HUES48 (cell line): ENCODE measurements around the gene ARHGAP11A.

ENCODE experiments used
- H3K27ac ChIP-seq: one replicate; pipeline ENCODE4 v1.7.0; 2013; ENCODE audit warnings: low read depth, low read length, inconsistent platforms
- H3K27me3 ChIP-seq: 2 replicates; pipeline ENCODE4 v1.6.1; 2013; ENCODE audit warnings: mild to moderate bottlenecking, low read length; ENCODE audit not compliant: control insufficient read depth, insufficient read depth
- H3K36me3 ChIP-seq: 2 replicates; pipeline ENCODE4 v1.6.1; 2013; ENCODE audit warnings: low read length; ENCODE audit not compliant: control insufficient read depth, insufficient read depth
- H3K4me1 ChIP-seq: 2 replicates; pipeline ENCODE4 v1.6.1; 2013; ENCODE audit warnings: mild to moderate bottlenecking, low read length; ENCODE audit not compliant: control insufficient read depth, insufficient read depth
- H3K4me3 ChIP-seq: 2 replicates; pipeline ENCODE4 v1.5.1; 2013; ENCODE audit warnings: mild to moderate bottlenecking, low read depth, low read length
- H3K9ac ChIP-seq: 2 replicates; pipeline ENCODE4 v1.6.1; 2013; ENCODE audit warnings: mild to moderate bottlenecking, low read depth, low read length, moderate library complexity
- H3K9me3 ChIP-seq: 2 replicates; pipeline ENCODE4 v1.6.1; 2013; ENCODE audit warnings: low read length; ENCODE audit not compliant: control insufficient read depth, insufficient read depth

The ARHGAP11A gene

DNA sequence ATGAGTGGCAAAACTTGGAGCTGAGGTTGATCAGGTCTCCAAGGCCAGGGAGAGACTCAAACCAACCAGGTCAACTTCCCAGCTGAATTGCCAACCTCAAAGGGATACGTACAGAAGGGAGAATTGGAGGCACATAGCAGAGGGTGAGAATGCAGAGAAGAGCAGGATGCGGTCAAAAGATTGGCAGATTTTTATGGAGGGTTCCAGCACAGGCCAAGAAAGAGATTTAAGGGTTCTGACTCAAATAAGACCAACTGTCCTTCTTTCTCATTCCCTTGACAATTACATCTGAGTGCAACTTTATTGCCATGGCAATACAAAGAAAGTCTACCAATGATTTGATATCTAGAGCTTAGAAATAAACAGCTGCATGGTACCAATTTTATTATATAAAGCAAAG lies 59.4 kb downstream of the ARHGAP11A start:
- no peak overlapping the region for H3K27ac ChIP-seq
- peaks cover 23% of the 10 kb centered on the region for H3K4me1 ChIP-seq
- H3K27me3 ChIP-seq: no peaks in the 10 kb centered on the region
- no peak overlapping the region for H3K4me3 ChIP-seq
- no peaks in the 10 kb centered on the region for H3K9me3 ChIP-seq
- no peak overlapping the region for H3K9ac ChIP-seq
- no peaks in the 10 kb centered on the region for H3K36me3 ChIP-seq

- no peaks in the 10 kb centered on the region for H3K9me3 ChIP-seq
- H3K9ac ChIP-seq: no peak overlapping the region
- no peaks in the 10 kb centered on the region for H3K27me3 ChIP-seq
- no peaks in the 10 kb centered on the region for H3K36me3 ChIP-seq
- peaks cover 15% of the 10 kb centered on the region for H3K4me1 ChIP-seq
- H3K4me3 ChIP-seq: no peak overlapping the region
- H3K27ac ChIP-seq: no peak overlapping the region
These were observed 60.2 kb downstream of the ARHGAP11A start for GRCh38 chr15:32675466-32675865.

DNA sequence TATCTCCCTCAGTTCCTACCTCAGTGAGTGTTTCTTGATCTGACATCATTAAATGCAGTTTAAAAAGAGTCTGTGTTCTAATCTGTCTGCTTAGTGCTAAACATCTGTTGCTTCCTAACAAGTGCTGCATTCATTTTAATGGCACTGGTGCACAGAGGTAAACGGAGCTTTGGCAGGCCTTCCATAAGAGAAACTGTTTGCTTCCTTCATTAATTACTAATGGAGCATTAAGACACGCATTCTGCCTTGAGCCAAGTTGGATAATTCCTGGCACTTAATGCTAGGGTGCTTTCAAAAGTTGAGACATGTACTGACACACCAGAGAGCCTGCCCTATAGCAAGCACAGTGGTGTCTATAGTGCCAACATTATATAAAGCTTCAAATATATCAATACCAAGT lies 60.9 kb downstream of the ARHGAP11A start:
- Histone ChIP-seq H3K9me3 (no peaks in the 10 kb centered on the region), H3K27ac (no peak overlapping the region), H3K9ac (no peak overlapping the region), H3K4me1 (peaks cover 11% of the 10 kb centered on the region), H3K27me3 (no peaks in the 10 kb centered on the region), H3K36me3 (no peaks in the 10 kb centered on the region), H3K4me3 (no peak overlapping the region)

- Histone ChIP-seq H3K9ac (no peak overlapping the region), H3K4me3 (no peak overlapping the region), H3K36me3 (no peaks in the 10 kb centered on the region), H3K4me1 (peaks cover 11% of the 10 kb centered on the region), H3K27me3 (no peaks in the 10 kb centered on the region), H3K9me3 (no peaks in the 10 kb centered on the region), H3K27ac (no peak overlapping the region)
These were observed 62.0 kb downstream of the ARHGAP11A start for GRCh38 chr15:32677238-32677750.

GRCh38 chr15:32679298-32679690 lies 64.0 kb downstream of the ARHGAP11A start:
- no peaks in the 10 kb centered on the region for H3K9me3 ChIP-seq
- no peaks in the 10 kb centered on the region for H3K27me3 ChIP-seq
- no peak overlapping the region for H3K4me3 ChIP-seq
- H3K9ac ChIP-seq: no peak overlapping the region
- no peak overlapping the region for H3K27ac ChIP-seq
- H3K36me3 ChIP-seq: 0 out of 2 replicates have a peak, but pooled peaks cover 4% of the 10 kb centered on the region
- H3K4me1 ChIP-seq: peaks cover 11% of the 10 kb centered on the region

GRCh38 chr15:32682569-32682968 lies 67.3 kb downstream of the ARHGAP11A start:
- Histone ChIP-seq H3K4me1 (peaks cover 10% of the 10 kb centered on the region), H3K27ac (no peak overlapping the region), H3K9ac (no peak overlapping the region), H3K4me3 (no peak overlapping the region), H3K9me3 (no peaks in the 10 kb centered on the region), H3K27me3 (no peaks in the 10 kb centered on the region), H3K36me3 (0 out of 2 replicates have a peak, but pooled peaks cover 4% of the 10 kb centered on the region)

- Histone ChIP-seq H3K27me3 (no peaks in the 10 kb centered on the region), H3K36me3 (0 out of 2 replicates have a peak, but pooled peaks cover 4% of the 10 kb centered on the region), H3K9ac (no peak overlapping the region), H3K4me3 (no peak overlapping the region), H3K4me1 (peaks cover 6% of the 10 kb centered on the region; the same call in 1 of the 2 replicates), H3K9me3 (no peaks in the 10 kb centered on the region), H3K27ac (no peak overlapping the region)
These were observed 67.8 kb downstream of the ARHGAP11A start for GRCh38 chr15:32682977-32683630.

DNA sequence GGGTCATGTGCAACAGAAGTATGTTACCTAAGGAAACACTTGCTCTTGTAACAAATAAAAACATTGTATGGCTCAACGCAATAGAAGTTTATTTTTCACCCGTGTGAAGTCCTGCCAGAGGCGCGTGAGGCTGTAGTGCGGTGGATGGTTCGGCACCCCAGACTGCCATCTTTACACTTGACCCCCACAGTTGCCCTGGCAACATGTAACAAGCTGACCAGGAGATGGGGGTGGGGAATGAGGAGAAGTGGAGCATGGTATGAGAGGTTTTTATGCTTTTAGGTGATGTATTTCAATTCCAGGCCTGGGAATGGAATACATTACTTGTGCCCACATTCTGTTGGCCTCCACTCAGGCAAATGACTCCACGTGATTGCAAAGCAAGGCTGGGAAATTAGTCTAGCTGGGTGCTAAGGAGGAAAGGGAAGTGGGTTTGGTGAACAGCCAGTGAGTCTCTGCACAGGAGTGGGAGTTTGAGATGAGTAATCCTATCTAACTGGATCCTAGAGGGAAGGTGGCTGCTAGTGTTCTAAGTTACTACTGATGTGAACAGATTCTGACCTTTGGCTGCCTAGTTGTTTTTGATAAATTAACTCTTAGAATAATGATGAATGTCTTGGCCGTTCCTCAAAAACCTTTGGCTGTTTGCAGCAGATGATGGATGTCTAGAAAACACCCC lies 68.7 kb downstream of the ARHGAP11A start:
- Histone ChIP-seq H3K9ac (no peak overlapping the region), H3K27me3 (no peaks in the 10 kb centered on the region)

DNA sequence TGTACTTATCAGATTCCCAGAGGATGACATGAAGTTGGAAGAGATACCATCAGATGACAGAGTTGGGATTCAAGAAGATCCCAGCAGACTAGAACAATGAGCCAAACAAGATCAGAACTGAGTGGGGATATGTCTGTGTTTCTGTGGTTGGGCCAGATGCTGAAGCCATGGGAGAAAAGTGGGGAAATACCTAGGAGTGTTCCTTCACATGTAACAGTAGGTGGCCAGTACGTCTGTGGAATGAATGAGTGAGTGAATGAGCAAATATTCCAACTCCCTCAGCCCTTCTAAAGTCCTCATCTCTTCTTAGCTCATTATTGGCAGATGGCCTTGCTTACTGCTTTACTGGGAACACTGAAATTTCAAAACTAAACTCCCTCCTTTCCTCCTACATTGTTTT lies 70.3 kb downstream of the ARHGAP11A start:
- no peak overlapping the region for H3K27ac ChIP-seq

More for the DNA sequence above, 68.7 kb downstream of the ARHGAP11A start:
- H3K4me3 ChIP-seq: no peak overlapping the region
- 0 out of 2 replicates have a peak, but pooled peaks cover 4% of the 10 kb centered on the region for H3K36me3 ChIP-seq
- H3K4me1 ChIP-seq: peaks cover 6% of the 10 kb centered on the region; the same call in 1 of the 2 replicates
- no peaks in the 10 kb centered on the region for H3K9me3 ChIP-seq
- H3K27ac ChIP-seq: no peak overlapping the region

DNA sequence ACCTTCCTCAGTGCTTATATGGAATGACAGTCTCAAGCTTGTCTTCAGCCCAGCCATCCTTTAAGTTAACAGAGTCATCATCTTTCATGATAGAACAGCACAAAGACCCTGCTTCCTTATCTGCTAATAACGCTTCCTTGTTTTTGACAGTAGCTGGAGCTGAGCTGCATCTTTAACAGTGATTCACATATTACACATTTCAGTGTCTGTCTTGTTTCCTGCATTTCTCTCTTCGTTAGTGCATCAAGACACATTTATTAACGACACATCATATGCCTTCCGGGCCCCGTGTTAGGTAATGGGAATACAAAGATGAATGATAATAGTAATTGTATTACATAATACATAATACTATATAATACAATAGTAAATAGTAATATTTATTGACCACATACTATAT lies 72.3 kb downstream of the ARHGAP11A start:
- Histone ChIP-seq H3K27me3 (no peaks in the 10 kb centered on the region), H3K4me3 (no peak overlapping the region), H3K27ac (no peak overlapping the region), H3K9ac (no peak overlapping the region), H3K36me3 (0 out of 2 replicates have a peak, but pooled peaks cover 4% of the 10 kb centered on the region), H3K4me1 (peaks cover 6% of the 10 kb centered on the region; the same call in 1 of the 2 replicates), H3K9me3 (no peaks in the 10 kb centered on the region)

More for the DNA sequence above, 70.3 kb downstream of the ARHGAP11A start:
- Histone ChIP-seq H3K27me3 (no peaks in the 10 kb centered on the region), H3K9ac (no peak overlapping the region), H3K36me3 (0 out of 2 replicates have a peak, but pooled peaks cover 4% of the 10 kb centered on the region), H3K4me3 (no peak overlapping the region), H3K4me1 (peaks cover 6% of the 10 kb centered on the region; the same call in 1 of the 2 replicates), H3K9me3 (no peaks in the 10 kb centered on the region)

DNA sequence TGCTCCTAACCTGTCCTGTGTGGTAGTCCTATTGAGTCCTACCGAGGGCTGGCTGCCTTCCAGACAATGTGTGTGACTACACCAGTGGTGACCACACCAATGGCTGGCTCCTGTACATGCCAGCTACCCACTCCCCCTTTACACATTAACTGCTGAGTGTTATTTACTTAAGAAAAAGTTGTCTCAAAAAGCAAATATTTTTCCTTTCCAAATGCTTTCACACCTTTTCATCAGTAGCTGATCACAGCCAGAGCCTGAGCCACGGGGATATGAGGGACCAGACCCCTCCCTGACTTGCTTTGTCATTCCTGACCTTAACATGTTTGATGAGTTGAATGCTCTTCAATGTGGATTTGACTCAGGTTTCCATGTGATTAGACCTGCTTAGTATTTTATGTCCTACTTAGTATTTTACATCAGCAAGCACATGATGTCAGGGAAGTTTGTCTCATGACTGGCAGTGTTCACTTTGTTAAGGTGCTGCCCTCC lies 72.9 kb downstream of the ARHGAP11A start:
- Histone ChIP-seq H3K9ac (no peak overlapping the region), H3K36me3 (0 out of 2 replicates have a peak, but pooled peaks cover 4% of the 10 kb centered on the region), H3K9me3 (no peaks in the 10 kb centered on the region), H3K27me3 (no peaks in the 10 kb centered on the region), H3K4me3 (no peak overlapping the region), H3K4me1 (peaks cover 6% of the 10 kb centered on the region; the same call in 1 of the 2 replicates), H3K27ac (no peak overlapping the region)
